HepG2 (cell line): ENCODE results near the gene WNK2. TPM values are rescaled to one million over a fixed set of nuclear protein-coding genes. Genes with fewer than 3 reads are reported as not detected.

Experiments
- ATAC-seq: fragments of 200-7000 bp; cut with Tn5 transposase; 3 replicates; pipeline ENCODE4 v1.9.1; 2020; ENCODE audit warnings: mild to moderate bottlenecking, moderate library complexity
- BruUV-seq: library from RNA; stranded (reverse); fragments of 400-500 nt; replicated peaks from 2 replicates; lab custom pipeline; 2021; lab: Mats Ljungman, UMichigan
- CTCF ChIA-PET: fragments of 300-600 bp; formaldehyde crosslinking; extraction: SDS; loops from one replicate; lab custom pipeline; 2021; ENCODE audit warnings: low total read pairs, inconsistent platforms, low intra/inter-chr PET ratio; lab: Yijun Ruan, JAX
- POLR2A ChIA-PET: fragments of 350-600 bp; sonication (Branson Sonifier 250); formaldehyde crosslinking; loops from one replicate; lab custom pipeline; 2020; ENCODE audit warnings: antibody characterized with exemption, inconsistent platforms; lab: Yijun Ruan, JAX
- DNase-seq: peaks from one replicate; pipeline ENCODE4 v3.0.0-alpha.2; 2015; ENCODE audit warnings: low spot score
- FAIRE-seq: peaks from 3 replicates; lab custom pipeline; 2011; peaks lifted over from hg19 to GRCh38; lab: Jason Lieb, UNC
- H2AFZ ChIP-seq: one replicate; pipeline ENCODE4 v1.6.1; 2011; ENCODE audit warnings: low read length, inconsistent platforms
- H3K27ac ChIP-seq: fragments of 300-600 bp; 3 replicates; pipeline ENCODE4 v1.8.0; 2011; ENCODE audit warnings: mixed run types, mild to moderate bottlenecking, mixed read lengths, low read length, inconsistent platforms; ENCODE audit not compliant: insufficient read depth; ENCODE audit errors: extremely low read length
- H3K27me3 ChIP-seq, 2 experiments: fragments of 200-600 bp in 1 of 2; 2 replicates in 1 of 2; 3 replicates in 1 of 2; pipeline versions ENCODE4 v1.6.0 to v1.8.0; 2011; ENCODE audit warnings: low read length in 2 of 2, mild to moderate bottlenecking in 2 of 2, moderate library complexity in 2 of 2, inconsistent platforms in 1 of 2; ENCODE audit not compliant: insufficient read depth in 2 of 2, control insufficient read depth in 1 of 2
- H3K36me3 ChIP-seq, 2 experiments: fragments of 200-600 bp in 1 of 2; replicated peaks in 1 of 2; 2 replicates in 1 of 2; 3 replicates in 1 of 2; pipeline versions ENCODE4 v1.5.1 to v1.8.0; 2011; ENCODE audit warnings: low read length in 2 of 2, inconsistent platforms in 1 of 2; ENCODE audit not compliant: insufficient read depth in 2 of 2, control insufficient read depth in 1 of 2
- H3K4me1 ChIP-seq: 2 replicates; pipeline ENCODE4 v1.5.1; 2012; ENCODE audit warnings: low read length, inconsistent platforms; ENCODE audit not compliant: insufficient read depth
- H3K4me2 ChIP-seq: 2 replicates; pipeline ENCODE4 v1.6.0; 2011; ENCODE audit warnings: low read depth, low read length, inconsistent platforms
- H3K4me3 ChIP-seq, 3 experiments: fragments of 200-600 bp in 1 of 3; sonication (generic), shearing (Covaris generic) in 1 of 3; replicated peaks in 1 of 3; 2 replicates each; pipeline ENCODE4 v1.5.1; 2011 to 2016; ENCODE audit warnings: low read length in 3 of 3, inconsistent platforms in 2 of 3, low read depth in 2 of 3, mild to moderate bottlenecking in 2 of 3, control low read depth in 1 of 3, mixed read lengths in 1 of 3; ENCODE audit not compliant: insufficient read depth in 1 of 3
- H3K79me2 ChIP-seq: one replicate; pipeline ENCODE4 v1.6.1; 2011; ENCODE audit warnings: low read length, inconsistent platforms; ENCODE audit not compliant: insufficient read depth
- H3K9ac ChIP-seq: 2 replicates; pipeline ENCODE4 v1.6.0; 2011; ENCODE audit warnings: mild to moderate bottlenecking, low read depth, low read length, inconsistent platforms; ENCODE audit not compliant: insufficient read depth
- H3K9me3 ChIP-seq: 2 replicates; pipeline ENCODE4 v1.5.1; 2012; ENCODE audit warnings: mild to moderate bottlenecking, low read length
- H4K20me1 ChIP-seq: 2 replicates; pipeline ENCODE4 v1.6.0; 2011; ENCODE audit warnings: inconsistent platforms, mild to moderate bottlenecking, low read length, moderate library complexity; ENCODE audit not compliant: insufficient read depth
- BCL6 ChIP-seq: IDR thresholded peaks from 2 replicates; pipeline ENCODE4 v1.6.1; 2016; ENCODE audit warnings: missing genetic modification reagents, missing compliant biosample characterization
- CC2D1A ChIP-seq: sonication (generic); formaldehyde crosslinking; IDR thresholded peaks from 2 replicates; pipeline ENCODE4 v1.8.1; 2023; ENCODE audit warnings: mild to moderate bottlenecking, missing genetic modification reagents
- EEA1 ChIP-seq: sonication (generic); formaldehyde crosslinking; IDR thresholded peaks from 2 replicates; pipeline ENCODE4 v1.5.1; 2020; ENCODE audit warnings: mild to moderate bottlenecking, missing genetic modification reagents, borderline replicate concordance
- HES4 ChIP-seq: sonication (generic); formaldehyde crosslinking; IDR thresholded peaks from 2 replicates; pipeline ENCODE4 v1.9.0; 2021; ENCODE audit warnings: mild to moderate bottlenecking, missing genetic modification reagents, borderline replicate concordance
- HHEX ChIP-seq: IDR thresholded peaks from 2 replicates; pipeline ENCODE4 v1.6.1; 2016; ENCODE audit warnings: control low read depth
- JARID2 ChIP-seq: sonication (generic); formaldehyde crosslinking; IDR thresholded peaks from 2 replicates; pipeline ENCODE4 v1.8.1; 2023; ENCODE audit warnings: missing genetic modification reagents, inconsistent platforms; ENCODE audit not compliant: insufficient replicate concordance
- NCOA5 ChIP-seq: sonication (generic); formaldehyde crosslinking; IDR thresholded peaks from 2 replicates; pipeline ENCODE4 v1.4.0; 2020; ENCODE audit warnings: missing genetic modification reagents
- NR2F1 ChIP-seq, 2 experiments: fragments of 450-650 bp in 1 of 2; formaldehyde crosslinking in 1 of 2; IDR thresholded peaks; 2 replicates each; pipeline versions ENCODE4 v1.5.0 to v1.6.1; 2016 to 2020; ENCODE audit warnings: mild to moderate bottlenecking in 1 of 2, missing compliant biosample characterization in 1 of 2, missing genetic modification reagents in 1 of 2, moderate library complexity in 1 of 2
- POLR2G ChIP-seq: fragments of 200-400 bp; formaldehyde crosslinking; IDR thresholded peaks from 2 replicates; pipeline ENCODE4 v1.6.1; 2018; ENCODE audit warnings: mild to moderate bottlenecking, low read depth, low read length, moderate library complexity
- SP140L ChIP-seq: sonication (generic); formaldehyde crosslinking; IDR thresholded peaks from 2 replicates; pipeline ENCODE4 v1.4.0; 2020; ENCODE audit warnings: missing genetic modification reagents, borderline replicate concordance
- TBX2 ChIP-seq: sonication (generic); formaldehyde crosslinking; IDR thresholded peaks from 2 replicates; pipeline ENCODE4 v1.5.0; 2020; ENCODE audit warnings: missing genetic modification reagents, mild to moderate bottlenecking, borderline replicate concordance
- ZFP36L2 ChIP-seq: sonication (generic); formaldehyde crosslinking; IDR thresholded peaks from 2 replicates; pipeline ENCODE4 v1.4.0; 2020; ENCODE audit warnings: missing genetic modification reagents
- ZNF274 ChIP-seq: sonication (generic); formaldehyde crosslinking; IDR thresholded peaks from 2 replicates; pipeline ENCODE4 v1.5.1; 2020; ENCODE audit warnings: mild to moderate bottlenecking, missing genetic modification reagents
- ZNF350 ChIP-seq: sonication (generic); formaldehyde crosslinking; IDR thresholded peaks from 2 replicates; pipeline ENCODE4 v1.4.0; 2020; ENCODE audit warnings: mild to moderate bottlenecking, low read depth, missing genetic modification reagents, borderline replicate concordance
- WGBS: methylation state at CpG from one replicate; pipeline ENCODE4 v1.1.6; 2017; ENCODE audit warnings: low lambda C conversion rate; 5-methylcytosine and 5-hydroxymethylcytosine counted together
- in situ Hi-C: cut with HindIII; loops from 2 replicates; pipeline ENCODE4 v1.10.0; 2017; ENCODE audit warnings: low pct_unique_long_range_greater_than_20kb; ENCODE audit not compliant: extremely low pct_ligation_motif_present
- intact Hi-C: fragments of 100-400 bp; cut with micrococcal nuclease; formaldehyde crosslinking; loops from one replicate; pipeline ENCODE4 v1.10.0; 2022; ENCODE audit not compliant: unreplicated experiment
- polyA plus RNA-seq, 8 experiments: library from polyadenylated mRNA; depleted of rRNA in 3 of 8; stranded (reverse) in 7 of 8; unstranded in 1 of 8; fragments of >200 nt; fragmentation: Illumina TruSeq in 4 of 8; extraction: Trizol in 4 of 8; gene quantifications; 2 replicates each; pipeline versions ENCODE4 v1.2.1 to v1.2.3, GENCODE V29; 2011 to 2016; ENCODE audit warnings: low read depth in 4 of 8, missing spikeins in 1 of 8, mixed read lengths in 1 of 8; ENCODE audit not compliant: insufficient read depth in 1 of 8
- total RNA-seq, 5 experiments: library from RNA; depleted of rRNA; stranded (reverse); fragments of >200 nt; fragmentation: Illumina TruSeq; extraction: Trizol; gene quantifications; 2 replicates each; pipeline ENCODE4 v1.2.3, GENCODE V29; 2016; ENCODE audit warnings: low read depth in 1 of 5
- TF ChIP-seq, protein P1 (sequence below): sonication (generic); formaldehyde crosslinking; IDR thresholded peaks from 2 replicates; pipeline ENCODE4 v1.4.0; 2020; ENCODE audit warnings: missing genetic modification reagents
- TF ChIP-seq, protein P2 (sequence below): sonication (generic); formaldehyde crosslinking; IDR thresholded peaks from 2 replicates; pipeline ENCODE4 v1.5.0; 2020; ENCODE audit warnings: mild to moderate bottlenecking, low read depth, missing genetic modification reagents, borderline replicate concordance

WNK2 gene
- total and polyA plus RNA-seq, 2 of the 13 experiments (the other 11 are each of a cell fraction or from before 2014, with no cell fraction given), result 10.5 to 12.0 TPM

DNA sequence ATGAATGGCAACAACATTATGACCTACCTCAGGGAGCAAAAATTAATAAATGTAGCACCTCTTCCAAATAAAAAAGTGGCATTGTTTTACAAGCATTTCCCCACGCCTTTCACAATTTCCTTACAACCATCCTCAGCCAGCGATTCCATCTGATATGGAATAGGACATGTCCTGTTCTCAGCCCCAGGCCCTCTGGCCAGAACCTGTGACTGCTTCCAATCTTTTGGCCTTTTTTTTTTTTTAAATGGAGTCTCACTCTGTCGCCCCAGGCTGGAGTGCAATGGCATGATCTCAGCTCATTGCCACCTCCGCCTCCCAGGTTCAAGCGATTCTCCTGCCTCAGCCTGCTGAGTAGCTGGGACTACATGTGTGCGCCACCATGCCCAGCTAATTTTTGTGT, 16.8 kb upstream of the WNK2 start:
- no peak for ATAC-seq
- no peak for DNase-seq
- no peak overlapping the region for H3K9ac ChIP-seq
- H3K4me2 ChIP-seq, result peak overlapping the region; percentile 46; the same call in 1 of the 2 replicates
- in situ Hi-C loops, result loop anchor here (25.0 kb wide), 1 partner anchor 270 kb away; no protein-coding TSS in a partner anchor
- no peak overlapping the region for H2AFZ ChIP-seq
- 73% methylated on average over 6 of the region's 6 CpGs for WGBS
- CTCF ChIA-PET, result no interaction called here
- TF ChIP-seq NCOA5 (CRISPR knock-in tag), result no peak
- TF ChIP-seq JARID2 (CRISPR knock-in tag), result no peak
- no peak for TF ChIP-seq POLR2G
- TF ChIP-seq ZNF350, result no peak
- no peak for TF ChIP-seq HES4 (CRISPR knock-in tag)
- no peak for TF ChIP-seq CC2D1A (CRISPR knock-in tag)
- no peak for TF ChIP-seq BCL6 (CRISPR knock-in tag)
- TF ChIP-seq ZNF274, result no peak
- TF ChIP-seq, protein P1, sequence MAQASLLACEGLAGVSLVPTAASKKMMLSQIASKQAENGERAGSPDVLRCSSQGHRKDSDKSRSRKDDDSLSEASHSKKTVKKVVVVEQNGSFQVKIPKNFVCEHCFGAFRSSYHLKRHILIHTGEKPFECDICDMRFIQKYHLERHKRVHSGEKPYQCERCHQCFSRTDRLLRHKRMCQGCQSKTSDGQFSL (CRISPR knock-in tag), result no peak
- TF ChIP-seq TBX2 (CRISPR knock-in tag), result no peak
- no peak for TF ChIP-seq HHEX
- no peak for TF ChIP-seq SP140L (CRISPR knock-in tag)
- TF ChIP-seq, protein P2, sequence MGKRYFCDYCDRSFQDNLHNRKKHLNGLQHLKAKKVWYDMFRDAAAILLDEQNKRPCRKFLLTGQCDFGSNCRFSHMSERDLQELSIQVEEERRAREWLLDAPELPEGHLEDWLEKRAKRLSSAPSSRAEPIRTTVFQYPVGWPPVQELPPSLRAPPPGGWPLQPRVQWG, result no peak
- TF ChIP-seq EEA1 (CRISPR knock-in tag), result no peak
- TF ChIP-seq ZFP36L2 (CRISPR knock-in tag), result no peak
- TF ChIP-seq NR2F1 (CRISPR knock-in tag; IDR thresholded peaks at IDR 0.05), result no peak
- POLR2A ChIA-PET, result interaction anchor here (1.1 to 1.9 kb wide), 2 partner anchors 29 to 33 kb away, joined by 3 to 4 read pairs; partner anchors contain the start of gene NINJ1
- no peaks in the 10 kb centered on the region for H3K9me3 ChIP-seq
- no peaks in the 10 kb centered on the region for H3K36me3 ChIP-seq
- H3K4me1 ChIP-seq, result peaks cover 36% of the 10 kb centered on the region
- FAIRE-seq, result no peak
- no peak overlapping the region for H3K27ac ChIP-seq
- no TSS peak for BruUV-seq
- H3K27me3 ChIP-seq, result peaks cover 2 to 19% of the 10 kb centered on the region in 2 experiments; a peak in 4 of 5 replicates
- no peaks in the 10 kb centered on the region for H3K79me2 ChIP-seq
- intact Hi-C loops, result no loop called here
- H4K20me1 ChIP-seq, result no peaks in the 10 kb centered on the region
- H3K4me3 ChIP-seq, result no peak overlapping the region
